ENCODE data around the gene GIPC1.
"Not testable (repeated sequence)": the region's sequence is repeated elsewhere in the genome, so short reads cannot be mapped to it uniquely, and the experiment has no call there.

GIPC1 gene

DNA sequence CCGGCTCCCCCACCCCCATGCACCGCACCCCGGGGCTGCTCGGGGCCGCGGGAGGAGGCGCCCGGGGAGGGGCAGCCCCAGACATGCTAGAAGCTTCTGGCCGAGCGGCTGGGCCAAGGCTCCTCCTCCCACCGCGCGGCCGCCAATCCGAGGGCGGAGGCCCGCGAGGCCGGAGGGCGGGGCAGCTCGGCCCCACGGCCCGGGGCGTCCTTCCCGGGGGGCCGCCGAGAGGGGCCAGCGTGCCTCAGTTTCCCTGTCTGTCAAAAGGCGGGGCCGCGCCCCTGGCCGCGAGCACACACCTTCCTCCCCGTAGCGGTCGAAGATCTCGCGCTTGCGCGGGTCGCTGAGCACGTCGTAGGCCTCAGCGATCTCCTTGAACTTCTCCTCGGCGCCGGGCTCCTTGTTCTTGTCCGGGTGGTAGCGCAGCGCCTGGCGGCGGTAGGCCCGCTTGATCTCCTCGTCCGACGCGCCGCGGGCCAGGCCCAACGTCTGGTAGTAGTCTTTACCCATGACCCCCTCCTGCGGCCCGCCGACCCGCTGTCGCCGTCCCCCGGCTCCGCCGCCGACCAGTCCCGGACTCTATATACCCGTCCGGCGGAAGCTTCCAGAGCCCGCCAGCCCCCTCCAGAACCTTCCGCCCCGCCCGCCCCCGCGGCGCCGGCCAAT is 22.0 kb upstream of the GIPC1 start, which contains the start of gene DNAJB1:
TSS of gene DNAJB1 (minus strand) at position 558 of the 666 bp plus-strand sequence. CDS start at position 510, 48 bp downstream.
- DNase-seq: peak; percentile 78

DNA sequence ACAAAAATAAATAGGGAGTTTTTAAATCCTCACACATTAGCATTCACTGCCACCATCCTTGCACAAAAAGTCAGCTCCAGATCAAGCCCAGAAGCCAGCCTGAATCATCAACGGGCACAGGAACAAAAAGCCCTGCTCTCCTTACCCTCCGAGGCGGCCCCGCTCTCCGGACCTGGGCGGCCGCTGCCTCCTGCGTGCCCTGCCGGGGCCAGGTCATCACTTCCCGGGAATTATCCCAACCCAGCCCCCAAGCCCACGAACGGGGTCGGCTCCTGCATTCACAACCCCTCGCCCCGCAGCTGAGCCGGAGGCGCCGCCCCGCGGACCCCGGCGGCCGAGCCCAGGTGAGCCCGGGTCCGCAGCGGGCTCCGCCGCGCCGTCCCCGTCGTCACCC is 21.5 kb upstream of the GIPC1 start:
- no peak for DNase-seq

GRCh38 chr19:14516746-14517438 is 21.0 kb upstream of the GIPC1 start:
- DNase-seq: peak; percentile 30

- no peak for DNase-seq
Measured at GRCh38 chr19:14516048-14516534, 20.2 kb upstream of the GIPC1 start.

DNA sequence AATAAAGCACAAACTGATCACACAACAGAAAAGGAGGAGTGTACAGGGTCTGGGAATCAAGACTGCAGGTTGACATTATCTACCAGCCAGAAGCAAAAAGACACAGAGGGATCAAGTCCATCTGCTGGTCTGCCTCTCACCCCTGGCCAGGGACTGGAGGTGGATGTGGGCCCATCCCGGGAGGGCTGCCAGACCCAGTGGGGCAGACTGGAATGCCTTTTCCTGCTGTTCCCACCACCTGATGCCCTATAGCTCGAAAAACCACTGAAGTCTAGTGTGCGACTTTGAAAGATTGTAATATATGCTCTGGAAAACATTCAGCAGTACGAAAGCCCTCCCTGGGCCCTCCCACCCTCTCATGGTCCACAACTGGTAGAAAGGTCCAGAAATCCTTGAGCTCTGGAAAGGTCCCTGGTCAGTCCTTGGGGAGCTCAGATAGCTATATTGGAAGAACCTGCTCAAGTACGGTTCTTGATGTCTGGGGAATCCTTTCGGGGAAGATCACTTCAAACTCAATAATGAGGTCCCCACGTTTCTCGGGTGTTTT is 19.6 kb upstream of the GIPC1 start:
- DNase-seq: no peak

DNA sequence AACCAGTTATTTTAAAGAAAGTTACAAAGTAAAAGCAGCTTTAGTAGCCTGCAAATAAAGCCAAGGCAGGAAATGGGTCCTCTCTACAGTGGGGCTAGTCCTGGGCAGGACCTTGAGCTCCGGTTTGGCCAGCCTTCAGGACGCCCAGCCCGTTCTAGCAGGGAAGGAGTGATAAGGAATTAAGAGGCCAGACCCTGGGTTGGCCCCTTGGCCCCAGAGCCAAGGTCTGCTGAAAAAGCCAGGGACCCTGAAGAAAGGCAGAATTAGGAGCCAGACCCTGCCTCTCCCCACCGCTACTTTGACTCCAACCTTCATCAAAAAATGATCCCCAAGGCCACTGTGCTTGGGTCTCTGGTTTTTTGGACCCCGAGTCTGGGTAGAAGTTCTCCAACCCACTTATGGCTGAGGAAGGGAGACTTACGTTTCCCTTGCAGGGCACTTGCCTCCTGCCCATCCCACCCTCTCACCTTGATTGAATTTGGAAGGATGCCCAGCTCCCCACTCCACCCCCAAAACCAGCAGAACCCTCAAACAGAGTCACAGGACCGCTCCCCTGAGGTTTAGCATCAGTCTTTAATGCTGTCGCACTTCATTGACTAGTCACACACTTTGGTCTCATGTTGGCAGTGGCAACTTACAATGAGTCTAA is 18.4 kb upstream of the GIPC1 start:
- DNase-seq: no peak

DNA sequence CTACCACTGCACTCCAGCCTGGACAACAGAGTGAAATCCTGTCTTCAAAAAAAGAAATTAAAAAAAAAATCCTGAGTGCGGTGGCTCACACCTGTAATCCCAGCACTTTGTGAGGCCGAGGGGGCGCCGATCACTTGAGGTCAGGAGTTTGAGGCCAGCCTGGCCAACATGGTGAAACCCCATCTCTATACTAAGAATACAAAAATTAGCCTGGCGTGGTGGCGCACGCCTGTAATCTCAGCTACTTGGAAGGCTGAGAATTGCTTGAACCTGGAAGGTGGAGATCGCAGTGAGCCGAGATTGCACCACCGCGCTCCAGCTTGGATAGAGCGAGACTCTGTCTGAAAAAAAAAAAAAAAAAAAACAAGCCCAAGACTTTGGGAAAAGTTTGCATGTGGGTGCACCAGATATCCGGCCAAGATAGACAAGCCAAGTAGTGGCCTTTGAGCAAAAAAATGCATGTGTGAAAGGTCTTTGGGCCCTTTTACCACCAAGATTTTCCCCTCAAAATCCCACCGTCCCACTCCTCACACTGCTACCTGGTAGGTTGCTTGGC is 16.6 kb upstream of the GIPC1 start:
- no peak for DNase-seq

GRCh38 chr19:14511229-14511593 is 15.3 kb upstream of the GIPC1 start:
- no peak for DNase-seq

DNA sequence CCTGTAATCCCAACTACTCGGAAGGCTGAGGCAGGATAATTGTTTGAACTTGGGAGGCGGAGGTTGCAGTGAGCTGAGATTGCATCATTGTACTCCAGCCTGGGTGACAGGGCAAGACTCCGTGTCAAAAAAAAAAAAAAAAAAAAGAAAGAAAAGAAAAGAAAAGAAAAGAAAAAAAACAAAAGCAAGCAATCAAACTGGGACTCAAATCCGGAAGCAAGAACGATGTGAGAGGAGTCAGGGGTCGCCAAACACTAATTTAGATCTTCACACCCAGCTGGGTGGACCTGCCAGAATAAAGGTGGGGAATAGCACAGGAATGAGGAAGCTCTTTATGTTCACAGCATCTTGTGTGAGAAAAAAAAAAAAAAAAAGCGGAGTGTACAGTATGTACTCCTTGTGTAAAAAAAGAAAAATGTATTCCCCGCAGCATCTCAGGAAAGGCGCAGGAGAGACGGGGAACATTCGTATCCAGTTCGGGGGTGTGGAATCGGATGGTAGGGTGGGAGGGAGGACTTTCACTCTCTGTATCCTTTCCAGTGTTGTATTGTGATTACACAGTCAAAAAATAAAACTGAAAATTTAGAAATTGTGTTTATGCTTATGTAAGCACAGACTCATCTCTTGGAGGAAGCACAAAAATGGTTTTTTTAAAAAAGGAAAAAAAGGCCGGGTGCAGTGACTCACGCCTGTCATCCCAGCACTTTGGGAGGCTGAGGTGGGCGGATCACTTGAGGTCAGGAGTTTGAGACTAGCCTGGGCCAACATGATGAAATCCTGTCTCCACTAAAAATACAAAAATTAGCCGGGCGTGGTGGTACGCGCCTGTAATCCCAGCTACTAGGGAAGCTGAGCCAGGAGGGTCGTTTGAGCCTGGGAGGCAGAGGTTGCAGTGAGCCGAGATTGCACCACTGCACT is 14.6 kb upstream of the GIPC1 start:
- peak; percentile 29 for DNase-seq

DNA sequence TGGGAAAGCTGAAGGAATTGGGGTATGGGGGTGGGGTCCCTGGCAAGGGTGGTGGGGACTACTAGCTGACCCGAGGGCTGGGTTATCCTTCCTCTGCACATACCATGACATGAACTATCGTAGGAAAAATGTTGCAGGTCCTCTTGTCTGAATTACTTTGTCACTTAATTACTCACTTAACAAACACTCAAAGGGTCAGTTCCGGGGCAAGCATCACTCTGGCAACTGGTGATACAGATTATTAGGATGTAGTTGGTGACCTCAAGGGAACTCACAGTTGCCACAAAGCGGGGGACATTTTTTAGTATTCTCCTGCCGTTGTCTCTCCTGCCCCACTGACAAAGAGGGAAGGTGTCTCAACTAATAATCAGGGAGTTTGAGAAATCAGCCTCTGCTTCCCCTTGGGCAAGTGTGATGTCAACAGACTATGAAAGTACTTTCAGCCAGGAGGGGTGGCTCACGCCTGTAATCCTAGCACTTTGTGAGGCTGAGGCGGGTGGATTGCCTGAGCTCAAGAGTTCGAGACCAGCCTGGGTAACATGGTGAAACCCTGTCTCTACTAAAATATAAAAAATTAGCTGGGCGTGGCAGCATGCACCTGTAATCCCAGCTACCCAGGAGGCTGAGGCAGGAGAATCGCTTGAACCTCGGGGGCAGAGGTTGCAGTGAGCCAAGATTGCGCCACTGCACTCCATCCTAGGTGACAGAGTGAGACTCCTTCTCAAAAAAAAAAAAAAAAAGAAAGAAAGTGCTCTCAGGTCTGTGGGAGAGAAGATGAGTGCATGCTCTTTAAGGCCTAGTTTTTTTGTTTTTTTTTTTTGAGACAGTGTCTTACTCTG is 12.0 kb upstream of the GIPC1 start:
- no peak for DNase-seq

DNA sequence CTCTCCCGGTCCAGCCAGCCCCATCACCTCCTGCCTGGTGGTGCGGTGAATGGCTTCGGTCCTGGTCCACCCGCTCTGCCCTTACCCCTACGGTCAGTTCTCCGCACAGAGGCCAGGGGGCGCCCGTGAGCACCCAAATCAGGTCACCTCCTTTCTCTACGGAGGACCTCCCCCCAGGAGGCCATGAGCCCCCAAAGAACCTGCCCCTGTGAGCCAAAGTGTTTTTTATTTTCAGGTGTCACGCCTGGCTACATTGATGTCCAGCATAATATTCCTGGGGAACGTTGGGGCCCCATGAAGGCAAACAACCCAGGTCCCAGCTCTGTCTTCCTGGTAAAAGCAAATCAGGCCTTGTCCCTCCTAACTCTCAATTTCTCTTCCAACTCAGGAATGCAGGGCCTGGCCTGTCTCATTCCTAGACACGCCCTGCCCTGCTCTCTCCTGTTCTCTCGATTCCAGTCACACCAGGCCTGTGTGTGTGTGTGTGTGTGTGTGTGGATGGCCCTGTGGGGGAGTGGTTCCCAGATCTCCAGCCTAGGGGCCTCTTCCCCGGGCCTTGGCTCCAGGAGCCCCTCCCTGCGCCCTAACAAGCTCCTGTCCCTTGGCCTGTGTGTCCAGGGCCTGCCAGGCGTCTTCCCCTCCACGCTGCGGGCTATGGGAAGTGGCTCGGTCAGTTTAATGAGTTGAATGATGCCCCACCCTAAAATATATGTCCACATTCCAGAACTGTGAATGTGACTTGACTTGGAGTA is 9.7 kb upstream of the GIPC1 start:
- DNase-seq: peak; percentile 80

GRCh38 chr19:14504575-14504974 is 8.6 kb upstream of the GIPC1 start:
- DNase-seq: not testable (repeated sequence)

DNA sequence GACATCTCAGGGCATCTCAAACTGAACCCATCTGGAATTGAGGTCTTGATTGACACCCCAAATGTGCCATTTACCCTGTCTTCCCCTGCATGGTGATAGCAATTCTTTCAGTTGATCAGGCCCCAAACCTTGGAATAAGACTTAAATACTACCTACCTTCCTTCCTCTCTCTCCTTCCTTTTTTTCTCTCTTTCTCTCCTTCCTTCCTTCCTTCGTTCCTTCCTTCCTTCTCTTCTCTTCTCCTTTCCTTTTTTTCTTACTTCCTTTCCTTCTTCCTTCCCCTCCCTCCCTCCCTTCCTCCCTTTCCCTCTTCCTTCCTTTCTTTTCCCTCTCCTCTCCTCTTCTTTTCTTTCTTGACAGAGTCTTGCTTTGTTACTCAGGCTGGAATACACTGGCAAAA is 7.4 kb upstream of the GIPC1 start:
- no peak for DNase-seq

- no peak for DNase-seq
Measured at GRCh38 chr19:14502334-14503092, 6.6 kb upstream of the GIPC1 start.

- no peak for DNase-seq
Measured at GRCh38 chr19:14497228-14497921, 1.4 kb upstream of the GIPC1 start.

DNA sequence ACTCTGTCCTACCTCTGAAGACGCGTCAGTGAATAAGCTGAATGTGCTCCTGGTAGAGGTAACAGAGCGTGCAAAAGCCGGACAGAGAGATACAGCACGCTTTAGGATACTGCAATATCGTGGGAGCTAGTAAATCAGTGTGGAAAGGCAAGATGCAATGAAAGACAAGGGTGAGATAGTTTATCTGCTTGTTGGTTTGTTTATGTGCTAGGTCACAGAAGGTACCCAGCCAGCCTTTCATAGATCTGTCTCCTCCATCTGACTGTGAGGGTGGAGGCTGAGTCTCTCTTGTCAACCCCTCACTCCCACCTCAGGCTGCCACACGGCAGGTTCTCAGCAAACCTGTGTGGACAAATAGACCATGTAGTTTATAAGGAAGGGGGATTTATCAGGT is 904 bp upstream of the GIPC1 start:
- no peak for DNase-seq

- no peak for DNase-seq
Measured at GRCh38 chr19:14495672-14496028, 277 bp downstream of the GIPC1 start.

- no peak for DNase-seq
Measured at GRCh38 chr19:14494910-14495671, 836 bp downstream of the GIPC1 start.
